Stimulated activated naive B cell treated with anti-CD40 and anti-IgM and Interleukin-4, amounts not matched to agents 10 μg/mL and 1 μg/mL and 100 μg/mL, for 72 hours (primary cell): Measurements from ENCODE around the gene EXOSC5.

Experiments used
- ATAC-seq, 2 donors: fragments of 150-1000 bp; cut with Tn5 transposase; replicated peaks; 2 replicates each; pipeline ENCODE4 v1.10.0; 2021; ENCODE audit warnings: moderate library complexity in 1 of 2
- DNase-seq: peaks from one replicate; pipeline ENCODE4 v3.0.0; 2021
- H3K27ac Mint-ChIP-seq: one replicate; pipeline ENCODE4 v1.8.0; 2022; ENCODE audit warnings: mild to moderate bottlenecking, mixed read lengths
- H3K27me3 Mint-ChIP-seq, 2 donors: one replicate each; pipeline ENCODE4 v1.8.0; 2022; ENCODE audit warnings: mixed read lengths in 2 of 2
- H3K36me3 Mint-ChIP-seq, 2 donors: one replicate each; pipeline ENCODE4 v1.8.0; 2022; ENCODE audit warnings: mixed read lengths in 2 of 2, mild to moderate bottlenecking in 1 of 2
- H3K4me1 Mint-ChIP-seq, 2 donors: one replicate each; pipeline ENCODE4 v1.8.0; 2022; ENCODE audit warnings: mixed read lengths in 2 of 2, mild to moderate bottlenecking in 1 of 2
- H3K4me3 Mint-ChIP-seq, 2 donors: one replicate each; pipeline ENCODE4 v1.8.0; 2022; ENCODE audit warnings: mild to moderate bottlenecking in 2 of 2, mixed read lengths in 2 of 2, moderate library complexity in 1 of 2
- H3K9me3 Mint-ChIP-seq, 2 donors: one replicate each; pipeline ENCODE4 v1.8.0; 2022; ENCODE audit warnings: mixed read lengths in 2 of 2, mild to moderate bottlenecking in 1 of 2

Gene EXOSC5

DNA sequence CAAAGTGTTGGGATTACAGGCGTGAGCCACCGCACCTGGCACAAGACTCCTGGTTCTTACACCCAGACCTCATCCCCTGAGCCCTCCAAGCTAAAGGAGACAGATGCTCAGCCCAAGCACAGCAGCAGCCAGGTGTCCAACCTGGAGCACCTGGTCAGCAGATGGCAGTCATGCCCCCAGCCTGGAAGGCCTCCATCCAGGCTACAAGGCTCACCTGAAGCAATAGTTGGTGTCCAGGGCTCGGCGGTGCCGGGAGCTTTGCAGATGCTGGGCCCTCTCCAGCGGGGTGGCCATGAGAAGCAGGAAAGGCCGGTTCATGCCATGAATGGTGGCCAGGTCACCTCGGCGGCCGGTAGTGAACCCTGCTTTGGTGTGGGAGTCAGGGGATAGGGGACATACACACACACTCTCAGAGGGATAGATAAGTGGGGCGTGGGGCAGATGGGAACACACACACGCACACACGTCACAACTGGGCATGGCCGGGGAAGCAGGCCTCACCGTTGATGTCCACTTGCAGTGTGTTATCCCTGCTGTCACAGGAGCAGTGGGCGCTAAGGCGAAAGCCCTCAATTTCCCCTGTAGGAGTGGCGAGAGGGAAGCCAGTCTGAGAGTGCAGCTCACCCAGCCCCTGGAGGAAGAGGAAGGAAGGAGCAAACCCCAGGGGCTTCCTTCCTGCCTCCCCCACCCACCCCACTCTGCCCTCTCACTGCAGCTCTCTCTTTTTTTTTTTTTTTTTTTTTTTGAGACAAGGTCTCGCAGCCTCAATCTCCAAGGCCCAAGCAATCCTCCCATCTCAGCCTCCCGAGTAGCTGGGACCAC, 55.3 kb downstream of the EXOSC5 start:
- no peak overlapping the region for H3K4me3 Mint-ChIP-seq
- peaks cover 27 to 47% of the 10 kb centered on the region in 2 donors for H3K4me1 Mint-ChIP-seq
- DNase-seq: no peak
- H3K27ac Mint-ChIP-seq: peak overlapping the region; percentile 84
- H3K27me3 Mint-ChIP-seq: no peaks in the 10 kb centered on the region
- ATAC-seq: no peak
- no peaks in the 10 kb centered on the region for H3K9me3 Mint-ChIP-seq
- H3K36me3 Mint-ChIP-seq: peaks cover 36 to 52% of the 10 kb centered on the region in 2 donors

DNA sequence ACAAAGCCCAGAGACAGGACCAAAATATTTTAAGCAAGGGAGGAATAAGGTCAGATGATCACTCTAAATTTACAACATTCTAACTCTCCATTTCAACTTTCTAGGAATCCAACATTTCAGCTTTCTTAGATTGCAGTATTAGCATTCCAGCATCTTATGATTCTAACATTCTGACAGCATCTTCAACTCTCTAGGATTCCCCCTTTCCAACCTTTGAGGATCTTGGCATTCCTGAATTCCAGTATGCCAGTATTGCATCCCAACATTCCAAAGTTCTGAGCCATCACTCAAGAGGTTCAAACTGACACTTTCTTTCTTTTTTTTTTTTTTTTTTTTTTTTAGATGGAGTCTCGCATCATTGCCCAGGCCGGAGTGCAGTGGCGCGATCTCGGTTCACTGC, 57.2 kb downstream of the EXOSC5 start:
- no peaks in the 10 kb centered on the region for H3K27me3 Mint-ChIP-seq
- H3K9me3 Mint-ChIP-seq: no peaks in the 10 kb centered on the region
- no peak for ATAC-seq
- peaks cover 44 to 60% of the 10 kb centered on the region in 2 donors for H3K36me3 Mint-ChIP-seq
- no peak overlapping the region for H3K27ac Mint-ChIP-seq
- no peak overlapping the region for H3K4me3 Mint-ChIP-seq
- no peak for DNase-seq
- peaks cover 30 to 64% of the 10 kb centered on the region in 2 donors for H3K4me1 Mint-ChIP-seq
